Epithelial cell of proximal tubule (primary cell): ENCODE measurements around the gene GNAS-AS1. TPM values are rescaled to one million over a fixed set of nuclear protein-coding genes. Genes with fewer than 3 reads are reported as not detected.

Experiments used
- DNase-seq: peaks from one replicate; pipeline ENCODE4 v3.0.0-alpha.2; 2011; ENCODE audit warnings: low read depth
- H3K4me3 ChIP-seq: 2 replicates; pipeline ENCODE4 v1.5.1; 2011; ENCODE audit warnings: low read depth, mild to moderate bottlenecking, low read length
- CTCF ChIP-seq: conservative IDR thresholded peaks from 2 replicates; pipeline ENCODE4 v1.5.1; 2012; ENCODE audit warnings: low read depth, mild to moderate bottlenecking, low read length
- total RNA-seq: library from RNA; depleted of rRNA; stranded (reverse); fragments of >200 nt; gene quantifications from 2 replicates; pipeline ENCODE4 v1.2.3, GENCODE V29; 2015

GNAS-AS1 gene
- total RNA-seq, 1 donor from 2014 or later, result 0.35 TPM

DNA sequence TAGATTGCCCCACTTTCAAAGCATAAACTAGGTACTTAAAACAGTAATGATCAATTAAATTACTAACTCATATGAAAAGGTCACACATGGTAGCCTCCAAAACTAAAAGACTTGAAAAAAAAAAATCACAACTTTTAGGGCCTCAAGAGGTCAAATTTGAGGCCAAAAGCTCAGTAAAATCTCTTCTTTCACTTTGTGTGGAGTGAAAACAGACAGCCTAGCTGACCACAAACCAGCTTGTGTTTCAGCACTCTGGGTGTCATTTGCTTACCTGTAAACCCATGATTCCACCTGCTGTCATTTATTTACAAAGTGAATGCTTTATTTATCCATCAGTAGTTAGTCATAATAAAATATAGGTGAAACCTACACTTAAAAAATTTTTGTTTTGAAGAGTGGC lies 35.8 kb upstream of the GNAS-AS1 start:
- no peak overlapping the region for H3K4me3 ChIP-seq
- no peak for DNase-seq
- no peak for TF ChIP-seq CTCF

- H3K4me3 ChIP-seq, result no peak overlapping the region
- DNase-seq, result no peak
- no peak for TF ChIP-seq CTCF
These were observed 34.3 kb upstream of the GNAS-AS1 start for GRCh38 chr20:58884966-58885365.

DNA sequence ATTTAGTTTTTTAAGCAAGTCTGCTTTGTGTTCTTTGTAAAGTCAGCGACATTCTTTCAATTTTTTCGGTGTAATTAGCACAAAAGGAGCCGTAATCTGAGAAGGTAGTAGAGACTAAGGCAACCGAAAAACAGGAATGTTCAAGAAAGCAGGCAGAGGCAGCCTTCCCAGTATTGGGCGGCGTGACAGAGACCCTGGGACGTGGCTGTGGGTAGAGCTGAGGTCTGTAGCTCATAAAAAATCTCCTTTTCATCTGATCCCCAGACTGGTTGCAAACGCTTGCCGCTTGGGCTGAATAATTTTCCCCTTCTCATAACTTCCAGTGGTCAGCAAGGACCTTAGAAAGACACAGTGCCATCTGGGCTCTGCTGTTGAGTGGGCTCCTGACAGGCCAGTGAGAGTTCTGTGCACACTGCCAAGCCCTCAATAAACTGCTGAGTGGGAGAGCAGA lies 32.6 kb upstream of the GNAS-AS1 start:
- TF ChIP-seq CTCF, result no peak
- H3K4me3 ChIP-seq, result no peak overlapping the region

GRCh38 chr20:58882704-58883089 lies 32.0 kb upstream of the GNAS-AS1 start:
- TF ChIP-seq CTCF, result no peak
- DNase-seq, result no peak
- no peak overlapping the region for H3K4me3 ChIP-seq

More for the DNA sequence above, 32.6 kb upstream of the GNAS-AS1 start:
- no peak for DNase-seq

DNA sequence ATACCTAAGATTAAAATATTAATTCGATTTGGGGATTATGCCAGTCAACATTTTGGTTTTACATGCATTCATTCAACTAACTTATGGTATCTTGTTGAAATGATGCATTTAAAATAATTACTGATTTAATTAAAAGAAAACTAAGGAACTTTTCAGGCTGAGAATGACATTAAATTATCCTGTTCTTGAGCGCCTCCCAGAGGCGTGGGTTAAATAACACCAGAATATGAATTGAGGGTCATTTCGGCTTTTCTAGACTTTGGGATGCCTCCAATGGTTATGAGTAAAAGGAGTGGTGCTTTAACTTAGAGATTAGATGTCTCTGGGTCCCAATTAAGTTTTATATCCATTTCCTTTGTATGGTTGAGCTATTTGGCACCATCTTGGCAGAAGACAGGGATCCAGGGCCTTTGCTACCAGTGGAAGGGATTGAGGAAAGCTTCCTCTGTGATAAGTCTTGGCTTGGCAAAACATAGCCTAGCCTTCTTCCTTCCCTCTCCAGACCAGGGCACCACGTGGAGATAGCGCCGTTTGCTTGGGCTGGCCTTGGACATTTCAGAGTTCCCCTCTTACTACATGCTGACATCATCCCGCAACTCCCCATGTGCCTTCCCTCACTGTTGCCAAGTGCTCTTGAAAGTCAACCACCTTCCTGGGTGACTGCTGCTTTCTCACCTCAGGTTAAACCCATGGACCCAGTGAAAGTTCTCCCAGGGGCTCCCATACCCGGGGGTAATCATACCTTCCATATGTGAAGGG lies 30.5 kb upstream of the GNAS-AS1 start:
- DNase-seq, result no peak
- peak; percentile 37 for TF ChIP-seq CTCF
- H3K4me3 ChIP-seq, result no peak overlapping the region

- no peak for TF ChIP-seq CTCF
- H3K4me3 ChIP-seq, result no peak overlapping the region
- DNase-seq, result no peak
These were observed 29.7 kb upstream of the GNAS-AS1 start for GRCh38 chr20:58880441-58880840.

GRCh38 chr20:58878399-58878798 lies 27.7 kb upstream of the GNAS-AS1 start:
- no peak for TF ChIP-seq CTCF
- no peak overlapping the region for H3K4me3 ChIP-seq
- DNase-seq, result no peak
